Neutrophil (primary cell): ENCODE data around the gene BRDT.

Experiments
- H3K27ac ChIP-seq: fragments of 200-600 bp; sonication (generic); 2 replicates; pipeline ENCODE4 v1.5.1; 2016; ENCODE audit warnings: mild to moderate bottlenecking, moderate library complexity
- H3K27me3 ChIP-seq: fragments of 200-600 bp; sonication (generic); 2 replicates; pipeline ENCODE4 v1.6.0; 2016; ENCODE audit warnings: mild to moderate bottlenecking
- H3K36me3 ChIP-seq: fragments of 200-600 bp; sonication (generic); 2 replicates; pipeline ENCODE4 v1.5.1; 2017
- H3K4me1 ChIP-seq, 2 experiments: fragments of 200-600 bp in 1 of 2; sonication (generic) in 1 of 2; 1 replicate in 1 of 2; 2 replicates in 1 of 2; pipeline versions ENCODE4 v1.5.1 to v1.6.1; 2013 to 2016; ENCODE audit warnings: low read depth in 1 of 2, low read length in 1 of 2, mild to moderate bottlenecking in 1 of 2, moderate library complexity in 1 of 2; ENCODE audit not compliant: control insufficient read depth in 1 of 2, insufficient read depth in 1 of 2
- H3K4me3 ChIP-seq, 2 experiments: fragments of 200-600 bp in 1 of 2; sonication (generic) in 1 of 2; 1 replicate in 1 of 2; 2 replicates in 1 of 2; pipeline ENCODE4 v1.5.1; 2013 to 2016; ENCODE audit warnings: low read depth in 1 of 2, low read length in 1 of 2, mild to moderate bottlenecking in 1 of 2, moderate library complexity in 1 of 2
- H3K9me3 ChIP-seq: fragments of 200-600 bp; sonication (generic); 2 replicates; pipeline ENCODE4 v1.5.1; 2016
- TF ChIP-seq, protein P1 (sequence below): fragments of 200-600 bp; sonication (generic); IDR thresholded peaks from 2 replicates; pipeline ENCODE4 v1.5.1; 2016; ENCODE audit warnings: antibody characterized with exemption

The BRDT gene

DNA sequence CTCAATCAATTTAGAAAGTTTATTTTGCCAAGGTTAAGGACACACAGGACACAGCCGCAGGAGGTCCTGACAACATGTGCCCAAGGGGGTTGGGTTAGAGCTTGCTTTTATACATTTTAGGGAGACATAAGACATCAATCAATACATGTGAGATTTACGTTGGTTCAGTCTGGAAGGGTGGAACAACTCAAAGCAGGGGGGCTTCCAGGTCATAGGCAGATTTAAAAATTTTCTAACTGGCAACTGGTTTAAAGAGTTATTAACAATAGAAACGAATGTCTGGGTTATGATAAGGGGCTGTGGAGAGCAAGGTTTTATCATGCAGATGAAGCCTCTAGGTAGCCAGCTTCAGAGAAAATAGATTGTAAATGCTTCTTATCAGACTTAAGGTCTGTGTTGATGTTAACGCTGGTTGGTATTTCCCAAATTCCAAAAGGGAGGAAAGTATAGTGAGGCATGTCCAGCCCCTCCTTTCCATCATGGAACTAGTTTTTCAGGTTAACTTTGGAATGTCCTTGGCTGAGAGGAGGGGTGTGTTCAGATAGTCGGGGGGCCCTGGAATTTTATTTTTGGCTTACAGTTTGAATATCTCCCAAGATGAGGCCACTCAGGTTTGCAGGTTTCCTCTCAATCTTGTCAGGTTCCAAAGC is 32.3 kb upstream of the BRDT start:
- H3K4me3 ChIP-seq = no peak overlapping the region
- no peaks in the 10 kb centered on the region for H3K36me3 ChIP-seq
- no peaks in the 10 kb centered on the region for H3K4me1 ChIP-seq
- peaks cover 16% of the 10 kb centered on the region for H3K27me3 ChIP-seq
- H3K27ac ChIP-seq = no peak overlapping the region
- TF ChIP-seq, protein P1, sequence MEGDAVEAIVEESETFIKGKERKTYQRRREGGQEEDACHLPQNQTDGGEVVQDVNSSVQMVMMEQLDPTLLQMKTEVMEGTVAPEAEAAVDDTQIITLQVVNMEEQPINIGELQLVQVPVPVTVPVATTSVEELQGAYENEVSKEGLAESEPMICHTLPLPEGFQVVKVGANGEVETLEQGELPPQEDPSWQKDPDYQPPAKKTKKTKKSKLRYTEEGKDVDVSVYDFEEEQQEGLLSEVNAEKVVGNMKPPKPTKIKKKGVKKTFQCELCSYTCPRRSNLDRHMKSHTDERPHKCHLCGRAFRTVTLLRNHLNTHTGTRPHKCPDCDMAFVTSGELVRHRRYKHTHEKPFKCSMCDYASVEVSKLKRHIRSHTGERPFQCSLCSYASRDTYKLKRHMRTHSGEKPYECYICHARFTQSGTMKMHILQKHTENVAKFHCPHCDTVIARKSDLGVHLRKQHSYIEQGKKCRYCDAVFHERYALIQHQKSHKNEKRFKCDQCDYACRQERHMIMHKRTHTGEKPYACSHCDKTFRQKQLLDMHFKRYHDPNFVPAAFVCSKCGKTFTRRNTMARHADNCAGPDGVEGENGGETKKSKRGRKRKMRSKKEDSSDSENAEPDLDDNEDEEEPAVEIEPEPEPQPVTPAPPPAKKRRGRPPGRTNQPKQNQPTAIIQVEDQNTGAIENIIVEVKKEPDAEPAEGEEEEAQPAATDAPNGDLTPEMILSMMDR = no peak
- no peaks in the 10 kb centered on the region for H3K9me3 ChIP-seq

GRCh38 chr1:91919962-91920361 is 29.2 kb upstream of the BRDT start:
- Histone ChIP-seq H3K27ac (no peak overlapping the region), H3K36me3 (no peaks in the 10 kb centered on the region), H3K27me3 (no peaks in the 10 kb centered on the region), H3K4me1 (no peaks in the 10 kb centered on the region), H3K9me3 (no peaks in the 10 kb centered on the region), H3K4me3 (no peak overlapping the region)
- TF ChIP-seq, protein P1 = no peak

- Histone ChIP-seq H3K9me3 (no peaks in the 10 kb centered on the region), H3K27me3 (no peaks in the 10 kb centered on the region), H3K27ac (no peak overlapping the region), H3K4me3 (no peak overlapping the region), H3K36me3 (no peaks in the 10 kb centered on the region), H3K4me1 (no peaks in the 10 kb centered on the region)
- TF ChIP-seq, protein P1 = no peak
Observed at GRCh38 chr1:91924146-91924545, 25.1 kb upstream of the BRDT start.

- TF ChIP-seq, protein P1 = no peak
- Histone ChIP-seq H3K9me3 (no peaks in the 10 kb centered on the region), H3K4me3 (no peak overlapping the region), H3K36me3 (no peaks in the 10 kb centered on the region), H3K27me3 (no peaks in the 10 kb centered on the region), H3K4me1 (no peaks in the 10 kb centered on the region), H3K27ac (no peak overlapping the region)
Observed at GRCh38 chr1:91925644-91926435, 23.4 kb upstream of the BRDT start.

DNA sequence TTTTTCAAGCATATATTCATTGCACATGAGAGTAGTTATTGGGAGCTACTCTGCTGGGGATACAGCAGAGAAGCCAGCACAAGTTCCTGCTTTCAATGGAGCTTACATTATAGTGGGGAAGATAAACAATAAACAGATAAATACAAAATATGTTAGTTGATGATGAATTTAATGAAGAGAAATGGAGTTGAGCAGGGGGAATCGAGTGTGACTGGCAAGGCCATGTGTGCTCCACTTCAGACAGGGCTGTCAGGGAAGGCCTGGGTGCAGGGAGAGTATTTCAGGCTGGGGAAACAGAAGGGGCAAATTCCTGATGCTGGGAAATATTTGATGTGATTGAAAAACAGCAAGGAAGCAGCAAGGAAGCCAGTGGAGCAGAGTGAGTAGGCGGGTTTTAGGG is 21.2 kb upstream of the BRDT start:
- TF ChIP-seq, protein P1 = no peak
- no peaks in the 10 kb centered on the region for H3K36me3 ChIP-seq

More for the DNA sequence above, 21.2 kb upstream of the BRDT start:
- H3K4me1 ChIP-seq = no peaks in the 10 kb centered on the region
- no peak overlapping the region for H3K27ac ChIP-seq
- no peaks in the 10 kb centered on the region for H3K27me3 ChIP-seq
- no peaks in the 10 kb centered on the region for H3K9me3 ChIP-seq
- H3K4me3 ChIP-seq = no peak overlapping the region
